Activated naive CD8-positive, alpha-beta T cell treated with anti-CD3 and anti-CD28 coated beads, Interleukin-2, amount 50 U/mL, for 24 hours (primary cell): Measurements from ENCODE around the gene RCOR3.

Experiments used
- ATAC-seq: fragments of 150-1000 bp; cut with Tn5 transposase; one replicate; pipeline ENCODE4 v1.10.0; 2021
- DNase-seq: peaks from one replicate; pipeline ENCODE4 v3.0.0; 2021
- H3K27ac Mint-ChIP-seq: one replicate; pipeline ENCODE4 v1.8.0; 2021; ENCODE audit warnings: mild to moderate bottlenecking, mixed read lengths
- H3K27me3 Mint-ChIP-seq: one replicate; pipeline ENCODE4 v1.8.0; 2021; ENCODE audit warnings: mixed read lengths
- H3K36me3 Mint-ChIP-seq: one replicate; pipeline ENCODE4 v1.8.0; 2021; ENCODE audit warnings: low read depth, mixed read lengths
- H3K4me1 Mint-ChIP-seq: one replicate; pipeline ENCODE4 v1.8.0; 2021; ENCODE audit warnings: mixed read lengths
- H3K4me3 Mint-ChIP-seq: one replicate; pipeline ENCODE4 v1.8.0; 2021; ENCODE audit warnings: mild to moderate bottlenecking, moderate library complexity, mixed read lengths
- H3K9me3 Mint-ChIP-seq: one replicate; pipeline ENCODE4 v1.8.0; 2021; ENCODE audit warnings: mixed read lengths

The RCOR3 gene

DNA sequence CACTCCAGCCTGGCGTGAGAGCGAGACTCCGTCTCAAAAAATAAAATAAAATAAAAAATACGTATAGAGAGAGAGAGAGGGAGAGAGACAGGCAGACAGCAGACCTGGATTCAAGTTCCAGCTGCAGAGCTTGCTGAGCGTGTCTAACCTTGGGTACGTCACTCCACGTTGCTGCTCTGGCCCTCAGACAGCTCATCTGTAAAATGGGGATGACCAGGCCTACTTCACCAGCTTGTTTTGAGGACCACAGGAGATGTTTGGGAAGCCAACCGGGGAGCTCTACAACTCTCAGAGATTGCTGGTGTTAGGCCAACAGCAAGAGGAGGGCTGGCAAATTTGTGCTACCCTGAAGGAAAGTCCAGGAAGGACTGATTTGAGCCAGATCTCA is 67.0 kb downstream of the RCOR3 start:
- no peak for ATAC-seq
- H3K9me3 Mint-ChIP-seq: peaks cover 2% of the 10 kb centered on the region
- peaks cover 85% of the 10 kb centered on the region for H3K4me1 Mint-ChIP-seq
- peak overlapping the region; percentile 95 for H3K27ac Mint-ChIP-seq
- no peak for DNase-seq
- peaks cover 14% of the 10 kb centered on the region for H3K36me3 Mint-ChIP-seq
- H3K4me3 Mint-ChIP-seq: peak overlapping the region; percentile 86
- H3K27me3 Mint-ChIP-seq: no peaks in the 10 kb centered on the region

DNA sequence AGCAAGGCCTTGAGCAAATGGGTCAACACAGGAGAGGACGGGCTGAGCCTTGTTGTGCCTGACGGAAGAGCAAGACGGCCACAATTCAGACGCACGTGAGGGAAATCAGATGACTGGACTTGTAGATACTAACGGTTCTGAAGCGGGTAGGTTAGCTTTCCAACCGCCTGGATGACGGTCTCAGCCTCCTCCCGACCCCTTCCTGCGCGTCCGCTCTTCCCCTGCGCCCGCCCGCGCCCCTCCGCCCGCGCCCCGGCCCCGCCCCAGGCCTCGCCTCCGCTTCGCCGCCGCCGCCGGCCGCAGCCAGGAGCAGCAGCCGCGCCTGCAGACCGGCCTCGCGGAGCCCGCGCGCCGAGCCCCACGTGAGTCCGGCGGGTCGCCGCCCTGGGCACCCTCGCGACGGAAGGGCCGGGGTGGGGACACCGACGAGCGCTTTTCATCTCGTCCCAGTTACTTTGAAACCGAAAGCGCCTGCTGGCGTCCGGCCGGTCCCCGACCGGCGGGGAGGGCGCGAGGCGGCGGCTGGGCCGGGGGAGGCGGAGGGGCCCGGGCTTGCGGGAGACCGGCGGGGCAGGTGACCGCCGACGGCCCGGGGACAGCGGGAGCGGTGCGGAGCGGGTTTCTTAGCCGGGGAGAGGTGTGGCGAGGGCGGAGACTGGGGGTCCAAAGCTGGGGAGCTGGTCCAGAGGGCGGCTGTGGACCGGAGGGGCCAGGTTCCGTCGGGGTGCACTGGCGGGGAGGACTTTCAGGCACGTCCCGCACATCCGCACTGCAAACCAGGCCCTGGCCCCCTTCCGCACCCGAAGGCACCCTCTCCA is 67.6 kb downstream of the RCOR3 start, which contains the start of gene TRAF5:
Gene TRAF5 (plus strand): TSS at position 306 of the 818 bp plus-strand sequence. CDS start 26,407 bp downstream, outside the sequence.
- no peaks in the 10 kb centered on the region for H3K9me3 Mint-ChIP-seq
- ATAC-seq (peak; percentile 1), DNase-seq (peak; percentile 63)
- H3K27me3 Mint-ChIP-seq: no peaks in the 10 kb centered on the region
- peak within 1 kb of the TSS; percentile 88 for H3K4me3 Mint-ChIP-seq
- peak within 1 kb of the TSS; percentile 95 for H3K27ac Mint-ChIP-seq
- H3K4me1 Mint-ChIP-seq: peaks cover 87% of the 10 kb centered on the region
- peaks cover 13% of the 10 kb centered on the region for H3K36me3 Mint-ChIP-seq

DNA sequence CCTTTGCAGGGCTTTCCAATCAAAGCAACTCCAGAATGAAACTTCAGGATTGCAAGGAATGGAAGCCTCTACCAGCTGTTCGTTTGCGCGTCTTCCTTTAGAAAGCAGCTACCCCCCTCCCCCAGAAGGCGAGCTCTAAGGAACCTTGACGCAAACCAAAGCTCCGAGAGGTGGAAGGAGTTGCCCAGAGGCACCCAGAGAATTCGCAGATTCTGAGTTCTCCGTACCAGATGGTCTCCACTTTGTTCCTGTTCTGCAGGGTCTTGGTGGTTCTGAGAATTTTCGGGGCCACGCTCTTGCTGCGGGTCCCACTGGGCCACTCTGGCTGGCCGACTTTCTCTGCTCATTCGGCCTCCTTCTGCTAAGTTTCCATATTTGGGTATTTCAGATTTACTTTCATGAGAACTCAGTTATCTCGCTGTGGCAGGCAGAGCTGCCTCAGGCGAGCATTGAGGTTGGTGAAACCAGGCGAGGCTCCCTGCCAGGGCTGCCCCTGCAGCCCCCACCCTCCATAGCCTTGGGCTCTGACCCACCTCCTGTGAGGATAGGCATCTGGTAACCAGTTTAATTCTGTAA is 68.3 kb downstream of the RCOR3 start:
- H3K27ac Mint-ChIP-seq: peak overlapping the region; percentile 92
- H3K4me1 Mint-ChIP-seq: peaks cover 87% of the 10 kb centered on the region
- DNase-seq (peak; percentile 43), ATAC-seq (no peak)
- peaks cover 12% of the 10 kb centered on the region for H3K36me3 Mint-ChIP-seq
- H3K9me3 Mint-ChIP-seq: no peaks in the 10 kb centered on the region
- H3K27me3 Mint-ChIP-seq: no peaks in the 10 kb centered on the region
- peak overlapping the region; percentile 88 for H3K4me3 Mint-ChIP-seq

DNA sequence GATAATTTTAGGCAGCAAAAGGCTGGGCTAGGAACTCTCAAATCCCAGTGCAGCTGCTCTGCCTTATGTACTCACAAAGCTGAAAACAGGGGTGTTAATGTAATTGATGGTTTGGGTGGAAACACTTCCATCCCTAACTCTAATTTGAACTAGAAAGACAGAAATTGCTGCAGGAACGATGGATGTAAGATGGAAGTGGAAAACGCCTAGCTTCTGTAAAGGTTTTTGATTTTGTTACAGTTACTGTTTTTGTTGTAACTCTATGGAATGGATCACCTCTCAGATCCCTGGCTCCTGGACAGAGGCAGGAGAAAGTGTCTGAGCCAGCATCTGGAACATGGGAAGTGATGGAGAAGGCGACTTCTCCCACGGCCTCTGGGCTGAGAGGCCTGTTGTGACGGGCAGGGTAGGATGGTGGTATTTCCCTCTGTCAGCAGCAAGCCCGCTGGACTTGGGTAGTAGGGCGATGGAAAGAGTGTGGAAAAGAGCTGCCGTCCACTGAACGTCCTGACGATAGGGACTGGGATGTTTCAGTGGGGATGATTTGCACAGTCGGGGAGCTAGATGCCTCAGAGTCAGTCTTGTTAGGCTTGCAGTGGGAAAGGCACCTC is 69.0 kb downstream of the RCOR3 start:
- H3K27ac Mint-ChIP-seq: peak overlapping the region; percentile 92
- H3K36me3 Mint-ChIP-seq: peaks cover 12% of the 10 kb centered on the region
- peaks cover 86% of the 10 kb centered on the region for H3K4me1 Mint-ChIP-seq
- DNase-seq: no peak
- no peaks in the 10 kb centered on the region for H3K9me3 Mint-ChIP-seq
- no peak for ATAC-seq
- H3K4me3 Mint-ChIP-seq: peak overlapping the region; percentile 88
- no peaks in the 10 kb centered on the region for H3K27me3 Mint-ChIP-seq

DNA sequence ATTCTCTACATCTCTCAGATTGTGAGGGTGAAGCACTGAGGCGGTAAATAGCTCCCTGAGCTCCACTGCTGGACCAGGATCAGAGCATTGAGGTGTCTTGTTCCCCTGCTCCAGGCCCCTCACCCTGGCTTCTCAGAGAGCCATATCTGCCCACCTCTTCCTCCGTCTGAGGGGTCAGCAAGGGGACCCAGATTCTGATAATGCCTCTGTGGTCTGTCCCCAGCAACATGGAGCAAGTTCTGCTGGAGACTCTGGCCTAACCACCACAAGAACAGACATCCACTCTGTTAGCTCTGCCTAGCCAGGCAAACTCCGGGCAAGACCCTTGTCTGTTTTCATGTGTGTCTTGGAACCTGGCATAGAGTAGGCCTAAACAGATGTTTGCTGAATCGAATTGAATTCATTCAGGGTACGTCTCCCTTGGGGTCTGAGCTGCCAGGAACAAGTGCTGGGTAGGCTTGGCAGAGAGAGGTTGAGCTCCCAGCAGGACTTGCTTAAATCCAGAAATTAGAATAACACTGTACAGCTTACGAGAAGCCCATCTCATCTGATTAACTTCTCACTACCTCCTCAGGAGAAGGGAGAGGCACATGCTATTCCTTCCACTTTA is 69.8 kb downstream of the RCOR3 start:
- no peaks in the 10 kb centered on the region for H3K9me3 Mint-ChIP-seq
- peaks cover 16% of the 10 kb centered on the region for H3K36me3 Mint-ChIP-seq
- peak overlapping the region; percentile 88 for H3K4me3 Mint-ChIP-seq
- DNase-seq (no peak), ATAC-seq (no peak)
- no peaks in the 10 kb centered on the region for H3K27me3 Mint-ChIP-seq
- H3K27ac Mint-ChIP-seq: peak overlapping the region; percentile 92
- peaks cover 83% of the 10 kb centered on the region for H3K4me1 Mint-ChIP-seq

DNA sequence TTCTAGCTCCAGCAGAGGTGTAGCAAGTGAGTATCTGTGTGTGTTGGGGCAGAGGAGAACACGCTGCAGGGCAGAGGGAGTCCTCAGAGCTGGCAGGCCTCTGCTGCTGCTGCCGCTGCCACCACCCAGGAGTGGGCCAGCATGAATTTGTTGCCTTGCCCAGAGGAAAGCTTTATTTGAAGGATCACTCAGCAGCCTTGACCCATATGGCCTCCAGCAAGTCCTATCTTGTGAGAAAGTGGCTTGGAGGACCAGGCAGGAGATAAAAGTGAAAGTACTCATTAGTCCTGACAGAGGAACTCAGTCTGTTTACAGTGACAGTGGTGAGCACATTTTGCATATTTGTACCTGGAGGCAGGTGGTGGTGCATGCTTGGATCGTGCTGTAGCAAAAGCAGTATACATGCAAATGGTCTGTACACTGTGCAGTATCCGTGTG is 70.6 kb downstream of the RCOR3 start:
- Mint-ChIP-seq H3K36me3 (peaks cover 19% of the 10 kb centered on the region), H3K4me1 (peaks cover 85% of the 10 kb centered on the region), H3K4me3 (peak overlapping the region; percentile 88), H3K27ac (peak overlapping the region; percentile 92), H3K9me3 (no peaks in the 10 kb centered on the region), H3K27me3 (no peaks in the 10 kb centered on the region)
- DNase-seq: no peak
- no peak for ATAC-seq

DNA sequence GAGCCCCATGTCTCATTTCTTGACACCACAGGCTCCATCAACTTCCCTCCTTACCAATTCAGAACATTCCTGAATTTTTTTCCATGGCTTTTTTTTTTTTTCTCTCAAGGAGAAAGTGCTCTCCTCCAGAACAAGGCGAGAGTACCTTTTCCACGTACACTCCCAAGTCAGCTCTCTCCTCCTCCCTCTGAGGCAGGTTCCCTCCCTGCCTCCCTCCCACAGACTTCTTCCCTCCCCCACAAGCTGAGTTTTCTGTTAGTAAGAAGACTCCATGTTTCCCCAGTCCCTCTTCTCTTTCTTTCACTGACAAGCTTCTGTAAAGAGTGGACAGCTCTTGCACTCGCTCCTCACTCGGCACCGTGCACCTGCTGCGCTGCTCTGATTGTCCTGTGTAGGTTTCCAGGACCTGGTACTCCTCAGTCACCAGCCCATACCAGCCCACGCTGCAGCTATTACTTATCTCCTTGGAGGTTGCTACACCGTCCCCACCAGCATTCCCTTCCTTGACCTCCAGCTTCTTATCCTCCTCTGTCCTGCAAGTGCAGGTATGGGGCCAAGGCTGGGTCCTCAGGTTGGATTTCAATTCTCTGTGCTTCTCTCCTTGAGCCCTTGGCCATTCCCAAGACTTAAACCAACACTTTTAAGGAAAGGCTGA is 71.2 kb downstream of the RCOR3 start:
- Mint-ChIP-seq H3K4me3 (peak overlapping the region; percentile 88), H3K4me1 (peaks cover 85% of the 10 kb centered on the region)

DNA sequence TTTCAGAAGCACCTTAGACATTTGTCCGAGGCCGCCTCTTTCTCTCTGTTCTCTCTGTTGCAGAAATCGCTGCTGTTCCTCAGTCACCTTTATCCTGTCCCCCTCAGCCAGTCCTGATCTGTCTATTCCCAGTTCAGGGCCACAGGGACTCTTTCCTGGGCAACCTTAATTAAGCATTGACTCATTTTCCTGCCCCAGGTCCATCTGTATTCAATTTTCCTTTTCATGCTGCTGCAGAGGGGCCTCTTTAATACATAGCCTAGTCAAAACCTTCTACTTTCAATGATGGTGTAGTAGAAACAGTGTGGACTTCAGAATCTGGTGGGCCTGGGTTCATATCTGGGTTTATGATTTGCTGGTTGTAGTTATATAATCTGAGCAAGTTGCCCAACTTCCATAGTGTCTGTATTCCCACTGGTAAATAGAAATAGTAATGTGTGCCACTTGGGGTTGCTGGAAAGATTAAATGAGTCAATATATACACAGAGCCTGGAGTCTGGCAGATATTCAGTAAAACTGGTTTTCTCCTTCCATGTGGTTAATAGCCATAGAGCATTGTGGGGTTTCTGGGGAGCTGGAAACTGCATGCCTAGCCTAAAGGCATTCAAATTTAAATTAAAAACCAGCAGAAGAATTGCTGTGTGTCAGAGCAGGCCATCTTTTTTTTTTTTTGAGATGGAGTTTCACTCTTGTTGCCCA is 72.0 kb downstream of the RCOR3 start:
- H3K36me3 Mint-ChIP-seq: peaks cover 23% of the 10 kb centered on the region
- peak overlapping the region; percentile 11 for H3K27ac Mint-ChIP-seq
- no peaks in the 10 kb centered on the region for H3K27me3 Mint-ChIP-seq
- ATAC-seq: no peak
- no peak overlapping the region for H3K4me3 Mint-ChIP-seq
- no peaks in the 10 kb centered on the region for H3K9me3 Mint-ChIP-seq
- DNase-seq: no peak
- peaks cover 85% of the 10 kb centered on the region for H3K4me1 Mint-ChIP-seq

More for the DNA sequence above, 71.2 kb downstream of the RCOR3 start:
- ATAC-seq (no peak), DNase-seq (no peak)
- Mint-ChIP-seq H3K36me3 (peaks cover 20% of the 10 kb centered on the region), H3K27me3 (no peaks in the 10 kb centered on the region), H3K9me3 (no peaks in the 10 kb centered on the region), H3K27ac (peak overlapping the region; percentile 92)

DNA sequence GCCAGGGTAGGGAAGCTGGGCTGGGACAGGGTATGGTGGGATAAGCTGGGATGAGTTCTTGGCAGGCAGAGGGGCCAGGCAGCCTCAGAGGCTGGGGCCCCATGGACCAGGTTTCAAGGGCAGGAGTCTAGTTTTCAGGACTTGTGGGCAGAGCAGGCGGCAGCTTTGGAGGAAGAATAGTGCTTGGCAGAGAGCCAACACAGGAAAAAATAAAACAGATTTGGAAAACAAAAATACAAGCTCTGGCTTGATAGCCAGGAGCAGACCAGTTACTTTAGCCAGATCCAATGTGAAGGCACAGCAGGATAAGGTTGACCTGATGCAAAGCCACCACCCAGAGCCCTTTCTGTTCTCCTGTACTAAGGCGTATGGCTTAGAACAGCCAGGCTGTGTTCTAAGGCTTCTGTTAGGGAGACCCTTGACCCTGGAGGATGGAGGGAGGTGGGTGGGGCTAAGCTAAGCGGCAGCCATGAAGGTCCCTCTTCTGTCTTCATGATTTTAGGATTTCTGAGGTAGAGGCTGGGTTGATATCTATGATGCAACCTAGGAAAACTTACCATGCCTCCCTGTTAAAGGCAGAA is 73.0 kb downstream of the RCOR3 start:
- H3K27ac Mint-ChIP-seq: peak overlapping the region; percentile 59
- DNase-seq: no peak

DNA sequence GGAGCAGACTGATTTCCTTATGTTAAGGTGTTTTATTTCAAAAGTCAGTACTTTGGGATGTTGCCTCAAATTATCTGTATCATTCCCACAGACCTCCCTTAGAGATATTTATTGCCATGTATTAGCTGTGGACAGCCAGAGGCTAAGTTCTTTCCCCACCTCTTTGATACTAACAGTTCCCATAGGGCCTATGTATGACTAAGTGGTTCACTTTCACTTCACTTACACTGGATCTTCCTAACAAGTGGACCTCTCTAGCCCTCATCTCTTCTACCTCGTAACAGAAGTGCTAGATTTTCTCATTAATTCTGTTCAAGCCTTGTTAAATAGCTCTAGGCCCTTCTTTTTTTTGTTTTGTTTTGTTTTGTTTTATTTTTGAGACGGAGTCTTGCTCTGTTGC is 73.7 kb downstream of the RCOR3 start:
- peaks cover 32% of the 10 kb centered on the region for H3K36me3 Mint-ChIP-seq
- peaks cover 96% of the 10 kb centered on the region for H3K4me1 Mint-ChIP-seq
- DNase-seq: no peak
- no peaks in the 10 kb centered on the region for H3K9me3 Mint-ChIP-seq
- no peaks in the 10 kb centered on the region for H3K27me3 Mint-ChIP-seq
- peak; percentile 20 for ATAC-seq
- no peak overlapping the region for H3K4me3 Mint-ChIP-seq
- H3K27ac Mint-ChIP-seq: peak overlapping the region; percentile 59

More for the DNA sequence above, 73.0 kb downstream of the RCOR3 start:
- no peaks in the 10 kb centered on the region for H3K9me3 Mint-ChIP-seq
- H3K4me1 Mint-ChIP-seq: peaks cover 92% of the 10 kb centered on the region
- no peak overlapping the region for H3K4me3 Mint-ChIP-seq
- H3K27me3 Mint-ChIP-seq: no peaks in the 10 kb centered on the region
- ATAC-seq: no peak
- peaks cover 27% of the 10 kb centered on the region for H3K36me3 Mint-ChIP-seq

DNA sequence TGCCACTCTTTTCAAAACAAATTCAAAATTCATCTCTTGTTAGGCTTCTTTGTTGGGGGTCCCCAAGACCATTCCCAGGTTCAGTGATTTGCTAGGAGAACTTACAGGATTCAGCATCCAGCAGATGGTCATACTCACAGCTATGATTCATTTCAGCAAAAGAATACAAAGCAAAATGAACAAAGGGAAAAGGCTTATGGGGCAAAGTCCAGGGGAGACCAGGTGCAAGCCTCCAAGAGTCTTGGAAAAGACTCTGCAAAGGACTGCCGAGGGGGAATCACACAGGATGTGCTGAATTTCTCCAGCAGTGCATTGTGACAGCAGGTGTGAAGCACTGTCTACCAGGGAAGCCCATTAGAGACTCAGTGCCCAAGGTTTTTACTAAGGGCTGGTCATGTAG is 74.7 kb downstream of the RCOR3 start:
- no peak for ATAC-seq
- no peaks in the 10 kb centered on the region for H3K9me3 Mint-ChIP-seq
- no peaks in the 10 kb centered on the region for H3K27me3 Mint-ChIP-seq
- peak overlapping the region; percentile 23 for H3K27ac Mint-ChIP-seq
- DNase-seq: no peak
- H3K36me3 Mint-ChIP-seq: peaks cover 29% of the 10 kb centered on the region
- no peak overlapping the region for H3K4me3 Mint-ChIP-seq
- peaks cover 95% of the 10 kb centered on the region for H3K4me1 Mint-ChIP-seq

DNA sequence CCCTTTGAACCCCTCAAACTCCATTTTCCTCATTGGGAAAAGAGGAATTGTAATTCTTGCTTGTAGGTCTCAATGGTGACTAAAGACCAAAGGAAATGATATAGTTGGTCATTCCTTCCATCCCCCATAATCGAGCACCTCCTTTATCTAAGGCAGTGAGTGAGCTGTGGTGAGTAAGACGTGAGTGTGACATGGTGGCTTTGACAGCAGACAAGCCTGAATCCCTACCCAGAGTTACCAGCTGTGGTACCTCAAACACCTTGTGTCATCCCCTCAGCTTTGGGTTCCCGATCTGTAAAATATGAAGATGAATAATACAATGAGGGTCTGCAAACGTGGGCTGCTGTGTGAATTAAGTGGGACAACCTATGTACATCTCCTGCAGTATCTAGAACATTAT is 75.8 kb downstream of the RCOR3 start:
- Mint-ChIP-seq H3K4me3 (peak overlapping the region; percentile 61), H3K27me3 (no peaks in the 10 kb centered on the region), H3K27ac (peak overlapping the region; percentile 87), H3K36me3 (peaks cover 31% of the 10 kb centered on the region), H3K4me1 (peaks cover 95% of the 10 kb centered on the region), H3K9me3 (no peaks in the 10 kb centered on the region)
- ATAC-seq: peak; percentile 89
- DNase-seq: no peak

DNA sequence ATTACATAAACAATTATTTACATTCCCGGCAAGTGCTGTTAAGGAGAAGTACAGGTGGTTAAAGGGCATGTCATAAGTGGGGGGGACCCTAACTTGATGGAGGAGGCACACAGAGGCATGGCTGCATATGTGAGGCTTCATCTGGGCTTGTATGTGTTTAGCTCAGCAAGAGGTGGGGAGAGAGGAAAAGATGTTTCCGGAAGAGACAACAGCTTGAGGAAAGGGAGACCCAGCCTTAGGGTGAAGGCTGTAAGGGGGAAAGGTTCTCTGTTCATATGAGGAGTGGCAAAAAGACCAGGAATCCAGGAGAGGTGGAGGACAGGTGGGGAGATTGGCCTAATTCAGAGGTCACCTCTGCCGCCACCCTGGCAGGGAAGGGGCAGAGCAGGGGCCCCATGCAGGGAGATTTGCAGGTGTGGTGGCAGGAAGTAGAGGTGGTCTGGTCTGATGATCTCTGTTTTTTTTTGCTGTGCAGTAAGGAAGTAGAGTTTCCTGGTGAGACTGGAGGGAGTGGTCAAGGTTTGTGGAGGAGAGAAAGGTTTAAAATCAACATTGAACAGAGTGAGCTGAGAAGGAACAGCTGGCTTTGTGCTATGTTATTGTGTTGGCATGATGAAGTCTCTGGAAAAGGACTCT is 76.5 kb downstream of the RCOR3 start:
- peak overlapping the region; percentile 61 for H3K4me3 Mint-ChIP-seq

More for the DNA sequence above, 76.5 kb downstream of the RCOR3 start:
- H3K27ac Mint-ChIP-seq: peak overlapping the region; percentile 87
- peaks cover 28% of the 10 kb centered on the region for H3K36me3 Mint-ChIP-seq
- H3K9me3 Mint-ChIP-seq: no peaks in the 10 kb centered on the region
- no peak for ATAC-seq
- peaks cover 95% of the 10 kb centered on the region for H3K4me1 Mint-ChIP-seq
- no peaks in the 10 kb centered on the region for H3K27me3 Mint-ChIP-seq
- no peak for DNase-seq
